ENCODE results near the gene CLEC3A.
"Not testable (repeated sequence)": the region's sequence is repeated elsewhere in the genome, so short reads cannot be mapped to it uniquely, and the experiment has no call there.

CLEC3A gene

GRCh38 chr16:78028018-78028417, 5.7 kb downstream of the CLEC3A start:
- DNase-seq (ENCODE audit: low spot score) = no peak

- no peak for DNase-seq (ENCODE audit: low spot score)
Measured at GRCh38 chr16:78034530-78034929, 12.2 kb downstream of the CLEC3A start.

DNA sequence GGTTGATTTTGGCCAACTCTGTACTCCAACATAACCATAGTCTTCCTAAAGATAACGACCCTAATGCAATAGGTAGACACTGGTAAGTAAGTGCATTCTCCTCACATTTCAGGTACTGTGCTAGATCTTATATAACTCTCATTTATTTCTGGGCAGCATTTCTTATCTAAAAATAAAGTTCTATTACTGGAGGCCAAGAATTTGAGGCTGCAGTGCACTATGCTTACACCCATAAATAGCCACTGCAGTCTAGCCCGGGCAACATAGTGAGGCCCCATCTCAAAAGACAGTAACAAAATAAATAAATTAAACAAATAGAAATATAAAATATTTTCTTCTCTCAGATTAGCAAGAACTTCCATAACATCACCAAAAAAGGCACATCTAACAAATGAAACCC, 12.7 kb downstream of the CLEC3A start:
- no peak for DNase-seq (ENCODE audit: low spot score)

GRCh38 chr16:78040396-78040795, 18.0 kb downstream of the CLEC3A start:
- DNase-seq (ENCODE audit: low spot score) = no peak

DNA sequence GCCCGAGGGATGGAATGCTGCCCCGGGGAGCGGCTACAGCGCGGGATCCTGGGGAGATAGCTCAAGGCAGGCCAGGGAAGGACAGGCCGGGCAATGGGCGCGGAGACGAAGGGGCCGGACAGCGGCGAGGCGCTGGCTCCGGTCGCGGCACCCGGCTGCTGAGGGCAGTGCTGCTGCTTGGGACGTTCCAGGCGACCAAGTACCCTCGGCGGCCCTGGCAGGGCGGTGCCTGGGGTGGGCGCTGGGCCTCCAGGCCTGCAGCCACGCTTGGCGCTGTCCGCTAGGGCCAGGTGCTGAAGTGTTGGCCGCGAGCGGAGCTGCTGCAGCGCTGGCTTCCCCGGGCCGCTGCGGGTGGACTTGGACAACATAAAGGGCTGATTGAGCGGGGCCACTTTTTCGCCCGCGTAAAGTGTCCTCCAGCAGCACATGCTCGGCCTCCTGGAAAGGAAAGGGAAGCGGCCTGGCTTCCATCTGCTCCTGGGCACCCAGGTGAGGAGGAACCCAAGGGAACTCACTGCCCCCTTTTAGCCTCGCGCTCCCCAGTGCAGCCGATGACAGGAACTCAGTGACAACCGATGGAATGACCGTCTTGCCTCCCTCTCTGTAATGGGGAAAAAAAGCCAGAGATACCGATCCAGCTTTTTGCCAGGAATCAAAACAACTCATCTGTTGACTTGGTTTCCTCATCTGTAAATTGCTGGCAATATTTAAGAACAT, 23.7 kb downstream of the CLEC3A start:
- DNase-seq (ENCODE audit: low spot score) = no peak

- no peak for DNase-seq (ENCODE audit: low spot score)
Measured at GRCh38 chr16:78048319-78048718, 26.0 kb downstream of the CLEC3A start.

- DNase-seq (ENCODE audit: low spot score) = no peak
Measured at GRCh38 chr16:78050734-78051400, 28.5 kb downstream of the CLEC3A start.

DNA sequence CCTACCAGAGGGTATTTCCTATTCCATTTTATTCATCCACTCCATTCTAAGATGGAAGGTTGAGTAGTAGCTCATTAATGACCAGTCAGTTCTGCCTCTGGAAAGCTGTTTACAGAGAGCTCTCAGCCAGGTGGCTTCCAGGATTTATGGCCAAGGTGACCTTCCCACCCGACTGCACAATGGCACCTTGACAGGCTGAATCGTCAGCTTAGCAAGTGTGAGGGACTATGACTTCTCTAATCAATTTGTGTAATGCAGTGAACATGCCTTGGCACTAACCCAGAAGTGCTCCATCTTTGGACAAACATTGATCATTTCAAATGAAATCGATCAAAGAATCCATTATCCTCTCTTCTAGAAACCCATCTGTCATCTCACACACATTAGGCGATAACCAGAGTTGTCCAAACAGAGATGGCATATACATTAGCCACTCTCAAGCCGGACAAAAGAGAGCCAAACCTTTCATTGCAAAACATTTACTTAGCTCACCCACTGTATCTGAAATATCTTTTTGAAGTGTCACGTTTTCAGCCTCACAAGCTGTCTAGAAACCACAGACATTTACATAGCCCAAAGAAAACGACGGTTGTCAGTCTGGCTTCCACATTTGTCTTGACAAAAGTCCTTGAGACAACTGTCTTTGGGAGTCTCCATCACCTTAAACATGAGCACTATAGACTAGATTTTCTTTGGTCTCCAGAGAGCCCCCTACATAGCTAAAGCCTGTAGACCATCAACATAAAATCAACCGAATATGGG, 35.6 kb downstream of the CLEC3A start:
- DNase-seq (ENCODE audit: low spot score) = no peak

DNA sequence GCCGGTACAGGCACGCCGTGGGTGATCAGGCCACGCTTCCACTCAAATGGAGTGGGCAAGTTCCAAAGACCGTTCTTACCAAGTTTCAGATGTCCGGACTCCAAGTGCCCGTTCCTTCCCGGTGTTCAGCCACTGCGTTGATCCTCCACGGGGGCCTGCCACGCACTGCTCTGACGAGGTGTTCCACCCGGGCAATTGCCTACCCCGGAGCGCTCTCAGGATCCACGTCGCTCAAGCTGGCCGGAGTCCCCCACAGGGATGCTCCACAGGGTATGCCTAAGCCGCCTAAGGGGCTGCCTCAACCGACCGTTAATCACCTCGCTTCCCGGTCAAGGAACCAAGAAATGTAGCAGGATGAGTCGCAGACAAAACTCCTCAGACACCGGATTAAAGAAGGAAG, 37.5 kb downstream of the CLEC3A start:
- DNase-seq (ENCODE audit: low spot score) = not testable (repeated sequence)

- no peak for DNase-seq (ENCODE audit: low spot score)
Measured at GRCh38 chr16:78060295-78060694, 37.9 kb downstream of the CLEC3A start.

DNA sequence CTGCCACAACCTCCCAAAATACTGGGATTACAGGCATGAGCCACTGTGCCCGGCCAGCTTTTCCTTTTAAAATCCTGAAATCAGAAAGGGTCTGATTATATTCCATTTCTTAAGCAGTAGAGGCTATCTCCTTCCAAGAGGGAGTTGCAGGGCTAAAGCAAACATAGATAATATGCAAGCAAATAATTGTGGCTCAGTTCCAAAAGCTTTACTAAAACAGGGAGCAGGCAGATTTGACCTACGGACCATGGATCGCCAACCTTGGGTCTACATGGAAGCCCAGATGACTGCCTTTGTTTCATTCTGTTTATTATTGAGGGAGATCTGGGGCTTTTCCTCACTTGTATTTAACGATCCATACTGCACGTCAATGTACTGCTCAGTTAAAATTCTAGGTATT, 38.5 kb downstream of the CLEC3A start:
- DNase-seq (ENCODE audit: low spot score) = no peak

DNA sequence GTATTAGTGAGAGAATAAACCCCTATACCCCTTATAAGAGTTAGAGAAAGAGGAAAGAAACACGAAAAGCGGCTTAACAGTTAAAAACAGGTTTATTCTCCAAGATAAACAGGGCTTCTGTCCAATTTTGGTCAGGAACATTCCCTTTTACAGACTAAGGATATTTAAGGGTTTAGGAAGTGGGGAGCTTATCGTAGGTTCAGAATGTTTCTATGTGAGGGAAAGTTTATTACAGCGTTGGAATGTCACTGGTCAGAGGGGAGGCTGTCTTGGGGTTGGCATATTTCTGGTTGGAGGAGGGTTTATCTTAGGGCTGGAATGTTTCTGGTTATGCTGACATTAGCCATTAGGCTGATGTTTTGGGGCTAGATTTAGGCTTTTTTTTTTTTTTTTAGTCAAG, 43.0 kb downstream of the CLEC3A start:
- no peak for DNase-seq (ENCODE audit: low spot score)

GRCh38 chr16:78069913-78070312, 47.6 kb downstream of the CLEC3A start:
- no peak for DNase-seq (ENCODE audit: low spot score)

GRCh38 chr16:78072275-78072674, 49.9 kb downstream of the CLEC3A start:
- DNase-seq (ENCODE audit: low spot score) = no peak

- DNase-seq (ENCODE audit: low spot score) = no peak
Measured at GRCh38 chr16:78075800-78076199, 53.5 kb downstream of the CLEC3A start.

- no peak for DNase-seq (ENCODE audit: low spot score)
Measured at GRCh38 chr16:78081341-78081740, 59.0 kb downstream of the CLEC3A start.
